Measurements from ENCODE around the gene CCDC28A.

The CCDC28A gene

GRCh38 chr6:138778331-138778730 is 4.8 kb downstream of the CCDC28A start:
- Histone ChIP-seq H3K4me3 (replicated peaks; ENCODE audit: low read depth, low read length) (no peak overlapping the region), H3K36me3 (ENCODE audit: control insufficient read depth, insufficient read depth, low read length) (no peaks in the 10 kb centered on the region), H3K27me3 (replicated peaks; ENCODE audit: control insufficient read depth, insufficient read depth, low read length) (no peaks in the 10 kb centered on the region)
- no peak for TF ChIP-seq CTCF (IDR thresholded peaks at IDR 0.05; ENCODE audit: insufficient read depth, low read length, poor library complexity, severe bottlenecking)
- no peak for DNase-seq (ENCODE audit: extremely low read depth, insufficient read length)

- no peak for TF ChIP-seq CTCF (IDR thresholded peaks at IDR 0.05; ENCODE audit: insufficient read depth, low read length, poor library complexity, severe bottlenecking)
- H3K27me3 ChIP-seq (replicated peaks; ENCODE audit: control insufficient read depth, insufficient read depth, low read length), result no peaks in the 10 kb centered on the region
- no peak for DNase-seq (ENCODE audit: extremely low read depth, insufficient read length)
- H3K4me3 ChIP-seq (replicated peaks; ENCODE audit: low read depth, low read length), result no peak overlapping the region
- H3K36me3 ChIP-seq (ENCODE audit: control insufficient read depth, insufficient read depth, low read length), result no peaks in the 10 kb centered on the region
These were observed 8.7 kb downstream of the CCDC28A start for GRCh38 chr6:138782243-138782642.

GRCh38 chr6:138785079-138785478 is 11.5 kb downstream of the CCDC28A start:
- H3K27me3 ChIP-seq (replicated peaks; ENCODE audit: control insufficient read depth, insufficient read depth, low read length), result no peaks in the 10 kb centered on the region
- no peak for DNase-seq (ENCODE audit: extremely low read depth, insufficient read length)
- no peaks in the 10 kb centered on the region for H3K36me3 ChIP-seq (ENCODE audit: control insufficient read depth, insufficient read depth, low read length)
- no peak overlapping the region for H3K4me3 ChIP-seq (replicated peaks; ENCODE audit: low read depth, low read length)
- no peak for TF ChIP-seq CTCF (IDR thresholded peaks at IDR 0.05; ENCODE audit: insufficient read depth, low read length, poor library complexity, severe bottlenecking)

GRCh38 chr6:138785980-138786379 is 12.4 kb downstream of the CCDC28A start:
- TF ChIP-seq CTCF (IDR thresholded peaks at IDR 0.05; ENCODE audit: insufficient read depth, low read length, poor library complexity, severe bottlenecking), result no peak
- Histone ChIP-seq H3K27me3 (replicated peaks; ENCODE audit: control insufficient read depth, insufficient read depth, low read length) (no peaks in the 10 kb centered on the region), H3K4me3 (replicated peaks; ENCODE audit: low read depth, low read length) (no peak overlapping the region), H3K36me3 (ENCODE audit: control insufficient read depth, insufficient read depth, low read length) (no peaks in the 10 kb centered on the region)
- DNase-seq (ENCODE audit: extremely low read depth, insufficient read length), result no peak

GRCh38 chr6:138787138-138787537 is 13.6 kb downstream of the CCDC28A start:
- no peak for TF ChIP-seq CTCF (IDR thresholded peaks at IDR 0.05; ENCODE audit: insufficient read depth, low read length, poor library complexity, severe bottlenecking)
- H3K27me3 ChIP-seq (replicated peaks; ENCODE audit: control insufficient read depth, insufficient read depth, low read length), result no peaks in the 10 kb centered on the region
- DNase-seq (ENCODE audit: extremely low read depth, insufficient read length), result no peak
- no peak overlapping the region for H3K4me3 ChIP-seq (replicated peaks; ENCODE audit: low read depth, low read length)
- no peaks in the 10 kb centered on the region for H3K36me3 ChIP-seq (ENCODE audit: control insufficient read depth, insufficient read depth, low read length)
